NT2/D1 (cell line): ENCODE data around the gene POM121L2.

Experiments
- SUZ12 ChIP-seq: IDR thresholded peaks from 2 replicates; pipeline ENCODE4 v1.6.1; 2011; ENCODE audit not compliant: insufficient read length, insufficient read depth; ENCODE audit errors: extremely low read depth
- ZNF274 ChIP-seq: IDR thresholded peaks from 2 replicates; pipeline ENCODE4 v1.6.1; 2011; ENCODE audit warnings: mild to moderate bottlenecking, low read depth, low read length

DNA sequence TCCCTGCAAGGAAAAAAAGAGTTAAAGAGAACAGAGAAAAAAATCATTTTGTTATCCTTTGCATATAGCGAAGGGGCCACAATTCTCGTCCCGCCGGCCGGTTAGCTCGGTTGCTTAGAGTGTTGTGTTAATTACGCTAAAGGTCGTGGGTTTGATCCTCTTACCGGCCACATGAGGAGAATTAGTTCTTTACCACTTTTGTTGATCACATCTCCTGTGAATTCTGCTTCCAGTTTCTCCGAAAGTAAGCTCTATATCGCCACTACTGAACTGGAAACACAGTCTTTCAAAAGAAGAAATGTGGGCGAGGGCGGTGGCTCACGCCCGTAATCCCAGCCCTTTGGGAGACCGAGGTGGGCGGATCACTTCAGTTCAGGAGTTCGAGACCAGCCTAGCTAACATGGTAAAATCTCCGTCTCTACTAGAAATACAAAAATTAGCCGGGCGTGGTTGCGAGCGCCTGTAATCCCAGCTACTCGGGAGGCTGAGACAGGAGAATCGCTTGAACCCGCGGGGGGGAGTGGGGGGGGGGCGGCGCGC, 51.2 kb downstream of the POM121L2 start:
- TF ChIP-seq ZNF274, result no peak
- no peak for TF ChIP-seq SUZ12
